ENCODE results near the gene ST6GALNAC4. TPM values are rescaled to one million over a fixed set of nuclear protein-coding genes. Genes with fewer than 3 reads are reported as not detected.
A peak's percentile ranks its signal among the peaks of the same experiment; 100 is the strongest.

ST6GALNAC4 gene
- total and polyA plus RNA-seq, 10 of the 15 experiments (the other 5 are each of a cell fraction or from before 2014, with no cell fraction given): 4.2 to 63.2 (median 35.2) TPM

- DNase-seq (ENCODE audit: low read depth, low spot score): no peak
- FAIRE-seq: no peak
- no peak for TF ChIP-seq GABPA (IDR thresholded peaks at IDR 0.05; ENCODE audit: low read depth)
- no peak for TF ChIP-seq CHD1 (IDR thresholded peaks at IDR 0.05; ENCODE audit: low read depth, low read length)
- no peak for TF ChIP-seq SUPT20H (IDR thresholded peaks at IDR 0.05; ENCODE audit: borderline replicate concordance, control insufficient read depth, low read depth, low read length)
- peak; percentile 67 to 80 for TF ChIP-seq BHLHE40 (IDR thresholded peaks at IDR 0.05; ENCODE audit: borderline replicate concordance in 1 of 2, low read depth in 2 of 2, low read length in 1 of 2)
- no peak for TF ChIP-seq POU2F2 (IDR thresholded peaks at IDR 0.05; ENCODE audit: borderline replicate concordance, low read depth, low read length)
- no peak for TF ChIP-seq SPI1 (IDR thresholded peaks at IDR 0.05; ENCODE audit: borderline replicate concordance, insufficient read depth, low read depth, low read length)
- no peak for TF ChIP-seq SREBF1 (IDR thresholded peaks at IDR 0.05; ENCODE audit: low read length)
- no peak for TF ChIP-seq CUX1 (IDR thresholded peaks at IDR 0.05; ENCODE audit: insufficient replicate concordance, low read depth, low read length)
- TF ChIP-seq ELK1 (IDR thresholded peaks at IDR 0.05; ENCODE audit: low read depth, low read length): no peak
- TF ChIP-seq ATF7 (IDR thresholded peaks at IDR 0.05; ENCODE audit: low read depth): peak; percentile 28; the same call in 1 of the 2 replicates
- no peak for TF ChIP-seq KDM1A (IDR thresholded peaks at IDR 0.05; ENCODE audit: borderline replicate concordance)
- TF ChIP-seq POLR2A (IDR thresholded peaks at IDR 0.05; ENCODE audit: low read depth, low read length): no peak
- peak; percentile 29 for TF ChIP-seq USF2 (IDR thresholded peaks at IDR 0.05; ENCODE audit: borderline replicate concordance, low read depth, low read length)
- TF ChIP-seq PML (IDR thresholded peaks at IDR 0.05; ENCODE audit: low read length): no peak
- no peak for TF ChIP-seq HCFC1 (IDR thresholded peaks at IDR 0.05; ENCODE audit: low read length)
- TF ChIP-seq IKZF2 (IDR thresholded peaks at IDR 0.05): no peak
- no peak for TF ChIP-seq MXI1 (IDR thresholded peaks at IDR 0.05; ENCODE audit: low read depth, low read length)
- no peak for TF ChIP-seq MAX (IDR thresholded peaks at IDR 0.05; ENCODE audit: low read depth, low read length)
- no peak for TF ChIP-seq TAF1 (IDR thresholded peaks at IDR 0.05; ENCODE audit: borderline replicate concordance, low read depth, low read length)
Observed at GRCh38 chr9:127866535-127866934, 50.3 kb downstream of the ST6GALNAC4 start.

More at GRCh38 chr9:127866535-127866934, 50.3 kb downstream of the ST6GALNAC4 start:
- 8% methylated on average over 13 of the region's 13 CpGs for WGBS (ENCODE audit: insufficient coverage, insufficient replicate concordance, low lambda C conversion rate, missing lambda C conversion rate)
- Histone ChIP-seq H3K79me2 (ENCODE audit: control insufficient read depth, insufficient read depth, low read length) (no peaks in the 10 kb centered on the region), H3K36me3 (ENCODE audit: control insufficient read depth in 2 of 2, insufficient read depth in 2 of 2, low read length in 1 of 2) (no peaks in the 10 kb centered on the region), H3K9ac (ENCODE audit: control insufficient read depth, insufficient read depth, low read length) (no peak overlapping the region), H3K4me3 (no peak overlapping the region), H3K27ac (ENCODE audit: control insufficient read depth, insufficient read depth) (no peak overlapping the region), H3K27me3 (replicated peaks in 1 of 2; ENCODE audit: control insufficient read depth in 2 of 2, insufficient read depth in 2 of 2, low read length in 1 of 2) (no peaks in the 10 kb centered on the region), H3K9me3 (replicated peaks; ENCODE audit: control insufficient read depth, insufficient read depth, low read length) (no peaks in the 10 kb centered on the region), H3K4me1 (ENCODE audit: control insufficient read depth, insufficient read depth, low read length) (peaks cover 31% of the 10 kb centered on the region), H4K20me1 (ENCODE audit: control insufficient read depth, insufficient read depth) (no peaks in the 10 kb centered on the region), H3K4me2 (ENCODE audit: control insufficient read depth, insufficient read depth) (no peak overlapping the region), H2AFZ (ENCODE audit: control insufficient read depth, low read depth, low read length) (no peak overlapping the region)
- RAD21 ChIA-PET (ENCODE audit: unreplicated experiment): interaction anchor here (3.2 kb wide), 1 partner anchor 131 kb away, joined by 15 read pairs; the partner anchor contains the start of gene TOR2A
- SMC1A ChIA-PET (ENCODE audit: uncharacterized antibody, unreplicated experiment): interaction anchor here (1.8 to 2.0 kb wide), 2 partner anchors 11 to 55 kb away, joined by 4 to 7 read pairs; no protein-coding TSS in a partner anchor
- CTCF ChIA-PET: interaction anchor here (1.1 to 2.6 kb wide), 3 partner anchors 79 to 131 kb away, joined by 3 to 11 read pairs (median 8); partner anchors contain the start of gene TOR2A
- ATAC-seq: peak; percentile 53
- in situ Hi-C loops (cut with MboI): no loop called here
- intact Hi-C loops (cut with micrococcal nuclease; ENCODE audit: unreplicated experiment): loop anchor here (5.0 kb wide), 1 partner anchor 79 kb away; the partner anchor contains the start of gene CDK9
- no TSS peak for BruUV-seq (replicated peaks)
- POLR2A ChIA-PET: no interaction called here
